GM12873 (cell line): ENCODE results near the gene FSTL1.

Experiments
- TF ChIP-seq, protein P1 (sequence below): IDR thresholded peaks from 2 replicates; pipeline ENCODE4 v1.5.1; 2012; ENCODE audit warnings: low read depth, mild to moderate bottlenecking, moderate library complexity, low read length, control low read depth; ENCODE audit not compliant: insufficient read depth; ENCODE audit errors: missing control alignments

FSTL1 gene

GRCh38 chr3:120415756-120416155 is 35.0 kb downstream of the FSTL1 start:
- TF ChIP-seq, protein P1, sequence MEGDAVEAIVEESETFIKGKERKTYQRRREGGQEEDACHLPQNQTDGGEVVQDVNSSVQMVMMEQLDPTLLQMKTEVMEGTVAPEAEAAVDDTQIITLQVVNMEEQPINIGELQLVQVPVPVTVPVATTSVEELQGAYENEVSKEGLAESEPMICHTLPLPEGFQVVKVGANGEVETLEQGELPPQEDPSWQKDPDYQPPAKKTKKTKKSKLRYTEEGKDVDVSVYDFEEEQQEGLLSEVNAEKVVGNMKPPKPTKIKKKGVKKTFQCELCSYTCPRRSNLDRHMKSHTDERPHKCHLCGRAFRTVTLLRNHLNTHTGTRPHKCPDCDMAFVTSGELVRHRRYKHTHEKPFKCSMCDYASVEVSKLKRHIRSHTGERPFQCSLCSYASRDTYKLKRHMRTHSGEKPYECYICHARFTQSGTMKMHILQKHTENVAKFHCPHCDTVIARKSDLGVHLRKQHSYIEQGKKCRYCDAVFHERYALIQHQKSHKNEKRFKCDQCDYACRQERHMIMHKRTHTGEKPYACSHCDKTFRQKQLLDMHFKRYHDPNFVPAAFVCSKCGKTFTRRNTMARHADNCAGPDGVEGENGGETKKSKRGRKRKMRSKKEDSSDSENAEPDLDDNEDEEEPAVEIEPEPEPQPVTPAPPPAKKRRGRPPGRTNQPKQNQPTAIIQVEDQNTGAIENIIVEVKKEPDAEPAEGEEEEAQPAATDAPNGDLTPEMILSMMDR, result no peak

DNA sequence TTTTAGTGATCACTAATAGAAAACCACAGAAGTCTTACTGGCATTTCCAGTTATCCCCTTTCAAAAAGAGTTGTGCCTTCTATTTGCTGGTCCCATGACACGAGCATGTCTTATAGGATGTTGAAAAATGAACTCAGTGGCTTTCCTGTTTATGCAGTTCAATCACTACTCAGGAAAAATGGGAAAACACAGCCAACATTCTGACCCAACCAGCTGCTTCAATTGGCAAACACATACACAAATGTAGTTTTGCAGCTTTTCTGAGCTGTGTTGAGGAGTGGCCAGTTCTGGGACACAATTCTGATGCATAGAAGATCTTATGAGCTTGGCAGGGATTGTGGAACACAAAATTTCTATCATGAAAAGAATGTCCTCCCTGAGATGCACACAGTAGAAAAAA is 40.3 kb downstream of the FSTL1 start:
- TF ChIP-seq, protein P1, result no peak

DNA sequence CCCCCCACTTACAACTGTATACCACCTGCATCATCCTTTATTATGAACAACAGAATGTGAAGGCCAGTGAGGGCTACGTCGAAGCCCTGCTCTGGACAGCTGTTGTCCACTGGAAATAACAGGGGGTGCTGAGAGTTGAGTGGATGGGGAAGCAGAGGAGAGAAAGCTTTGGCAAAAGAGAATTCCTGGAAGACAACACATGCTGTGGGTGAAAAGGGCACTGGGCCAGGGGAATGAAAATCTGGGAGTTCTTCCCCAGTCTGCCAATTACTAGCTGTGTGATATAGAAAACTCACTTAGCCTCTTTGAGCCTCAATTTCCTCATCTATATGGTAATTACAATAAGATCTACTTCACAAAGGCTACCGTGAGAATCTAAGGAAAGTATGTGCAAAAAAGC is 40.7 kb downstream of the FSTL1 start:
- TF ChIP-seq, protein P1, result no peak

GRCh38 chr3:120407508-120408287 is 43.1 kb downstream of the FSTL1 start:
- TF ChIP-seq, protein P1, result no peak

GRCh38 chr3:120404876-120405275 is 45.9 kb downstream of the FSTL1 start:
- TF ChIP-seq, protein P1, result no peak

DNA sequence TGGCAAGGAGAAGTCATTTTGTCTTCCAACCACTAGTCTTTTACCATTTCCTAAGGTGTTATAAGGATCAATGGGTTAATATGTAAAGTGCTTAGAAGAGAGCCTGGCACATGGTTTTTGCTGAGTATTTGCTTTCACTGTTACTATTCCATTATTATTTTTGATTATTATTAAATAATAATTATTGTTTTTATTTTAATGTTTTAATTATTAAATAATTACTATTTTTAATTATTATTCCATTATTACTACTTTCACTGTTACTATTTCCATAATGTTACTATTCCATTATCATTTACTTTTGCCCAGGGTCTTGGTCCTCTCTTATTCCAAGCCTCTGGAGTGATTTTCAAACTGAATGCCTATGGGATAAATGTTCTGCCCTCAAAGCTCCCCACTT is 48.5 kb downstream of the FSTL1 start:
- TF ChIP-seq, protein P1, result no peak

DNA sequence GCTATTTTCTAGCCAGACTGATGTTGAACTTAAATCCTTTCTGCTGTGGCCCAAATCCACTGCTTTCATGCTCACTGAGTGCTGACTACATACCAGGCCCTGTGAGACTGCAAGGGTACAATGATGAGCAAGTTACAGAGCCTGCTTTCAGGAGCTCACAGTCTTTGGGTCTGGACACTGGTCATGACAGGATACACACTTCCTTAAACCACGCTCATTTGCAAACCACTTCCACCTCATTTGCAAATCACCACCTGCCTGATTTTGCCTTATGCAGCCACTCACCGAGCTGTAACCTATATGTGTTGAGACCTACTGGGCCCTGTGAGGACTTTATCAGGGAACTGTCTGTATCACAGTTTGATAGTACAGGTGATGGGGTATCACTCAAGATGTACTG is 51.4 kb downstream of the FSTL1 start:
- TF ChIP-seq, protein P1, result no peak
